C4-2B (cell line): ENCODE measurements around the gene ATAD3B.
"Not testable (repeated sequence)": the region's sequence is repeated elsewhere in the genome, so short reads cannot be mapped to it uniquely, and the experiment has no call there.

Experiments used
- H3K27ac ChIP-seq: fragments of 450-650 bp; 2 replicates; pipeline ENCODE4 v1.5.1; 2017
- ZFX ChIP-seq: fragments of 450-650 bp; IDR thresholded peaks from 2 replicates; pipeline ENCODE4 v1.6.1; 2017
- TF ChIP-seq, protein P1 (sequence below): fragments of 450-650 bp; conservative IDR thresholded peaks from 2 replicates; pipeline ENCODE4 v1.5.1; 2017; ENCODE audit warnings: mild to moderate bottlenecking

Gene ATAD3B

DNA sequence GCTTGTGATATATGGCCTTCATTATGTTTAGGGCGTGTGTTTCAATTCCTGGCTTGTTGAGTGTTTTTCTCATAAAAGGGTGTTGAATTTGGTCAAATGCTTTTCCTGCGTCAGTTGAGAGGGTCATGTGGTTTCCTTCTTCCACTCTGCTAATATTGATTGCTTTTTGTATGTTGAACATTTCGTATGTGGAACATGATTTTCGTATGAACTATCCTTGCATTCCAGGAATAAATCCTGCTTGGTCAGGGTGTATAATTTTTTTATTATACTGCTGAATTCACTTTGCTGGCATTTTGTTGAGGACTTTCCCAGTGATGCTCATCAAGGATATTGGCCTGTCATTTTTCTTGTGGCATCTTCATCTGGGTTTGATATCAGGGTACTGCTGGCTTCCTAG lies 35.7 kb downstream of the ATAD3B start:
- TF ChIP-seq, protein P1, sequence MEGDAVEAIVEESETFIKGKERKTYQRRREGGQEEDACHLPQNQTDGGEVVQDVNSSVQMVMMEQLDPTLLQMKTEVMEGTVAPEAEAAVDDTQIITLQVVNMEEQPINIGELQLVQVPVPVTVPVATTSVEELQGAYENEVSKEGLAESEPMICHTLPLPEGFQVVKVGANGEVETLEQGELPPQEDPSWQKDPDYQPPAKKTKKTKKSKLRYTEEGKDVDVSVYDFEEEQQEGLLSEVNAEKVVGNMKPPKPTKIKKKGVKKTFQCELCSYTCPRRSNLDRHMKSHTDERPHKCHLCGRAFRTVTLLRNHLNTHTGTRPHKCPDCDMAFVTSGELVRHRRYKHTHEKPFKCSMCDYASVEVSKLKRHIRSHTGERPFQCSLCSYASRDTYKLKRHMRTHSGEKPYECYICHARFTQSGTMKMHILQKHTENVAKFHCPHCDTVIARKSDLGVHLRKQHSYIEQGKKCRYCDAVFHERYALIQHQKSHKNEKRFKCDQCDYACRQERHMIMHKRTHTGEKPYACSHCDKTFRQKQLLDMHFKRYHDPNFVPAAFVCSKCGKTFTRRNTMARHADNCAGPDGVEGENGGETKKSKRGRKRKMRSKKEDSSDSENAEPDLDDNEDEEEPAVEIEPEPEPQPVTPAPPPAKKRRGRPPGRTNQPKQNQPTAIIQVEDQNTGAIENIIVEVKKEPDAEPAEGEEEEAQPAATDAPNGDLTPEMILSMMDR = no peak
- no peak for TF ChIP-seq ZFX
- no peak overlapping the region for H3K27ac ChIP-seq

DNA sequence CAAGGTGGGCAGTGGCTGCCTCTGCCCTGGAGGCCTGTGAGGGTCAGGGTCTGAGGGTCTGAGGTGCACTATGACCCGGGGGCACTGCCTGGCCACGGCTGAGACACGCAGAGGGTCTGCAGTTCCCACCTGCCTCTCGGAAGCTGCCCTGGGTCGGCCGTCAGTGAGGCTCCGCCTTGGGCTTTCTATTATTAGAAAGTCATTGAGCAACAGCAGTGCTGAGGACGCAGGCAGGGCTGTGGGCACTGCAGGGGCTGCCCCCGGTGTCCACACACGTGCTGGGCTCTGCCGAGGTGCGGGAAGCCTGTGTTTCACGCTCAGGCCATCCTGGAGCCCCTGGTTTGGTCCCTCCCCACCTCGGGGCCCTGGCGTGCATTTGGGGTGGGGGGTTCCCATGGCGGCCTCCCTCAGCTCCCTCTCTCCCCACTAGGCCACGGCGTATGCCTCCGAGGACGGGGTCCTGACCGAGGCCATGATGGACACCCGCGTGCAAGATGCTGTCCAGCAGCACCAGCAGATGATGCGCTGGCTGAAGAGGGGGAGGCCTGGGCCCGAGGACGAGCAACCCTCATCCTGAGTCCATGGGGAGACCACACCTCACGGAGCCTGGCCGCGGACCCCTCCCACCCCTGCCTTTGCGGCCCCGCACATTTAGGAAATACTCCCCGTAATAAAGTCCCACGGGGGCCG lies 37.4 kb downstream of the ATAD3B start:
- H3K27ac ChIP-seq = not testable (repeated sequence)

DNA sequence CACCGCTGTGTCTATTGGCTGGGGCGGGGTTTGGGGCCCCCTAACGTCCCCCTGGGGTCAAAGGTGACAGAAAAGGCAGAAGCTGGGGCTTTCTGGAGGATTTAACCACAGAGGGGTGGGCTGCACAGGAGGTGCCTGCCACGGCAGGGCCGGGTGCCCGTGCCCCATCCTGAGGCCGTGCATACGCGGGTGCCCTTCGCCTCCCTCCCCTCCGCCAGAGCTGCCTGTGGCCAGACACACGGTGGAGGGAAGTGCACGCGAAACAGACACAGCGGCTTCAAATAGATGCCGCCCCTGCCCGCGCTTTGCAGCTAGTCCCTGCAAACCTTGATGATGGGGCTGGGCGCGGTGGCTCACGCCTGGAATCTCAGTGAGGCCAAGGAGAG lies 37.9 kb downstream of the ATAD3B start:
- not testable (repeated sequence) for H3K27ac ChIP-seq

DNA sequence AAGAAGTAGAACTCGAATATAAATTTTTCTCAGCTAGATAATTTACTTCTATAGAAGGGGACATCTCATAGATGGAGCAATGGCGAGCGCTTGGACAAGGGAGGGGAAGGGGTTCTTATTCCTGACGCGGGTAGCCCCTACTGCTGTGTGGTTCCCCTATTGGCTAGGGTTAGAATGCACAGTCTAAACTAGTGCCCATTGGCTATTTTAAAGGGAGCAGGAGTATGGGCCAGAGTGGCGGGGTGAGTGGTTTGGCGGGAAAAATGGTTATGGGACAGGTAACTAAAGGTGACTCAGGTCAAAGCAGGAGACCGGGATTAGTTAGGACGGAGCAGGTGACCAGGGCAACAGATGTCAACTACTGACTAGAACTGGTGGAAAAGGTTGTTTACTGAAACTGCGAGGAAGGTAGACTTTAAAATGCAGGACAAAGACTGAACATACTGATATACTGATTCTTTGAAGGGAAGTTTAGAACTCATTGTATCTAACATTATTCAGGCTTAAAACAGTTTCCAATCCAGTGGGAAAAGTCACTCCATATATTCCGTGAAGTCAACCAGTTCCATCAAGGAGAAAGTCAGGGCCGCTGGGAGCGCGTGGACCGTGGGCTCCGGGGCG lies 39.5 kb downstream of the ATAD3B start:
- H3K27ac ChIP-seq = peak overlapping the region; percentile 96

DNA sequence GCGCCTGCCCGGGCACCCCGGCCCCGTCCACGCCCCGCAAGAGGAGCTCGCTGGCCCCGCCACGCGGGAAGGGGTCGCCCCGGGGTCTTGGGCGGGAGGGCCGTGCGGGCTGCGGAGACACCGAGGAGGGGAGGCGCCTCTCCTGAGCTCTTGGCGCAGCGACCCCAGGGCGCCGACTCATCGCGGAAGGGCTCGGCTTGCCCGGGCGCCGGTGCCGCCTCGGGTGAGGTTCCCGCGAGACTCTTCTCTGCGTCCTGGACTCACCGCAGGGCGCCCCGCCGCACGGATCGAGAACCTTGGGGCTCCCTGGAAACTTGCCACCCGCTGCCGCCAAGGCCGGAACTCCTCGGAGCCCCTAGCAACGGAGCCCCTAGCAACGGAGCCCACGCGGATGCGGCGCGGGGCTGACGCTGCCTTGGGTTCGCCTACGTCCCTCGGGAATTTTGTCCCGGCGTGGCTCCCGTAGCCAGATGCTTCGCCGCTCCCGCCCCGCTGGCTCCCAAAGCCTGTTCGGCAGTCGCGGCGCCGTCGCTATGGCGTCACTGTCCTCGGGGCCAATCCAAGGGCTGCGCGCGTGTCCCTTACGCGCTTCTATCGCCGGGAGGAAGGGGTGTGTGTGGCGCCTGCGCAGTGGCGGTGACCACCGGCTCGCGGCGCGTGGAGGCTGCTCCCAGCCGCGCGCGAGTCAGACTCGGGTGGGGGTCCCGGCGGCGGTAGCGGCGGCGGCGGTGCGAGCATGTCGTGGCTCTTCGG lies 40.1 kb downstream of the ATAD3B start, which contains the start of gene ATAD3A:
Gene ATAD3A, plus strand, starts transcription at position 630 of the 753 bp plus-strand sequence. Its CDS starts 107 bp downstream, at position 737.
- TF ChIP-seq, protein P1 = no peak
- TF ChIP-seq ZFX = no peak
- H3K27ac ChIP-seq = peak within 1 kb of the TSS; percentile 96

More for the DNA sequence above, 39.5 kb downstream of the ATAD3B start:
- no peak for TF ChIP-seq ZFX
- TF ChIP-seq, protein P1 = no peak

DNA sequence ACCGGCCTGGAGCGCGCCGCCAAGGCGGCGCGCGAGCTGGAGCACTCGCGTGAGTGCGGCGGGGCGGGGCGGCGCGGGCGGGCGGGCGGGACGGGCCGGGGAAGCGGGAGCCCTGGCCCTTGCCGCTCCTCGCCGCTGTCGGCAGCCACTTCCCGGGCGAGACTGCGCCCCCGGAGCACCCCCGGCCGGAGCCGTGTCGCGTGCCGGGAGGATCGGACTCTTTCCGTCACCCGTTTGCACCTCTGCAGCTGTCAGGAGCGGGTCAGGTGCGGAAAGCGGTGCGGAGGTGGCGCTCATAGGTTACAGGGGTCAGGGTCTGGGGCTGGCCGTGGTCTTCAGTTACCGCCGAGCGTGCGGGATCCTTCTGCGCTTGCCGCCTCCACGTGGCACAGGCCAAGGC lies 40.9 kb downstream of the ATAD3B start:
- peak overlapping the region; percentile 96 for H3K27ac ChIP-seq

DNA sequence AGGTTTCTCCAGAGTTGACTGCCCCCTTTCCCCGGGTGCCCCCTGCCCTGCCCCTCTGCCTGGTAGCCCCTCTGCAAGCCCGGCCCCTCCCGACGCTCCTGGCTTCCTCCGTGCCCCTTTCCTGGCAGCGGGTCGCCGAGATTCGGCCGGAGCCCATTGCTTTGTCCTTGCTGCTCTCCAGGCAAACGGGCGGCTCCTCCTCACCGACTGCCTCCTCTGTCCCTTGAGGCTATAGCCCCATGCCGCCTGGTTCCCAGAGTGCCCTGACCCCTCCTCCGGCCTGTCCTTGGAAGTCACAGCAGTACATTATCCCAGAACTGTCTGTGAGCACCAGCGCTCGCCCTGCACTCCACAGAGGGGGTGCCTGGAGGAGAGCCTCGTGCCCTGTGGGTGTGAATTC lies 42.1 kb downstream of the ATAD3B start:
- peak overlapping the region; percentile 96 for H3K27ac ChIP-seq

DNA sequence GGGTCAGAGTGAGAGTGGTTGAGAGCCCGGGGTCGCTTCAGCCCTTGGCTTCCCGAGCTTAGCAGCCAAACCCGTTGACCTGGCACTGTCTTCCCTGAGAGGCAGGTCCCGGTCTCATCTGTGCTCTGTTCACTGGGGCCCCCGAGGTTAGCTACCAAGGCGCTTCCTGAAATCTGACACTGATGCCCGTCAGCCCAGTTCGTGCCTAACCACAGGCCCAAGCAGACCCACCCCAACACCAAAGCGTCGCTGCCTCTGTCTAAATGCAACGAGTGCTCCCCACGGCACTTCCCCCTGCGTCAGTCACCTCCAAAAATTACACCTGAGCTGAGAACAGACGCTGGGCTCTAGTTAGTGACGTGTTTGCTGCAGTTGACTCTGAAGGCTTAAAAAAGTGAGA lies 42.8 kb downstream of the ATAD3B start:
- not testable (repeated sequence) for H3K27ac ChIP-seq

DNA sequence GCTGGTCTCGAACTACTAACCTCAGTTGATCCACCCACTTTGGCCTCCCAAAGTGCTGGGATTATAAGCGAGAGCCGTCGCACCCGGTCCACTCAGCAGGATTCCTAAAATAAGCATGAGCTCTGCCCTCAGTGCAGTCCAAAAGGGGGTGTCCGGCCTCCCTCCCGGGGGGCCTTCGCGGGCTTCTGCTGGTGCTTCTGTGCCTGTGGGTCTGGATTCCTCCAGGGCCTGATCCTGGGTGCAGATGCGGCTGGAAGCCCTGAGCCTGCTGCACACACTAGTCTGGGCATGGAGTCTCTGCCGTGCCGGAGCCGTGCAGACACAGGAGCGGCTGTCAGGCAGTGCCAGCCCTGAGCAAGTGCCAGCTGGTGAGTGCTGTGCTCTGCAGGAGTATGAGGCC lies 45.4 kb downstream of the ATAD3B start:
- not testable (repeated sequence) for H3K27ac ChIP-seq

DNA sequence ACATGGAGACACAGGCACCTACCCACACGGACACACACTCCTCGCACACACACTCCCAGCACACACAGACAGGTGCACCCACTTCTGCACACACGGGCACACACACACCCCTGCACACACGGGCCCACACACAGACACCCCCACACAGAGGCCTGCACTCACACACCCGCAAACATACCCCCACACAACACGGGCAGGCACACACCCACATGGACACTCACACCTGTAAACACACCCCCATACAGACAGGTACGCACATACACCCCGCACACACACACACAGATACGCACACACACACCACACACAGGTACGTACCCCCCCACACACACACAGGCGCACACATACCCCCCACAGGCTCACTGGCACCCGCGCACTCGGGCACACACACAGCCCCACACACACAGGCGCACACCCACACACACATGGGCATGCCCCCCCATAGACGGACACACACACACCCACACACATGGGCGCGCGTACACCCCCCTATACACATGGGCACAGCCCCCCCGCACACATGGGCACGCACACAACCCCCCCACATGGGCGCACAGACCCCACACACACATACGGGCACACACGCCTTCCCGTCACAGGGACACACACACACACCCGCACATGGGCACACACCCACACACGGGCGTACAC lies 46.5 kb downstream of the ATAD3B start:
- TF ChIP-seq ZFX = no peak
- TF ChIP-seq, protein P1 = no peak
- H3K27ac ChIP-seq = no peak overlapping the region

DNA sequence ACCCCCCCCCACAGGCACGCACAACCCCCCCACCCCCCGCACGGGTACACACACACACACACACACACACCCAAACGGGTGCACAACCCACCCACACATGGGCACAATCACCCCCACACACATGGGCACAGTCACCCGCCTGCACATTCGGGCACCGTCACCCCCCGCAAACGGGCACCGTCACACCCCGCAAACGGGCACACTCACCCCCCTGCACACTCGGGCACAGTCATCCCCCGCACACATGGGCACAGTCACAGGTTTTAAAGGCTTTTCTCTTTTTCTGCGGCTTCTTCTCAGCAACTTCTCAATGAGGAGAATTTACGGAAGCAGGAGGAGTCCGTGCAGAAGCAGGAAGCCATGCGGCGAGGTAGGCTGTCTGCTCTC lies 47.0 kb downstream of the ATAD3B start:
- not testable (repeated sequence) for H3K27ac ChIP-seq

DNA sequence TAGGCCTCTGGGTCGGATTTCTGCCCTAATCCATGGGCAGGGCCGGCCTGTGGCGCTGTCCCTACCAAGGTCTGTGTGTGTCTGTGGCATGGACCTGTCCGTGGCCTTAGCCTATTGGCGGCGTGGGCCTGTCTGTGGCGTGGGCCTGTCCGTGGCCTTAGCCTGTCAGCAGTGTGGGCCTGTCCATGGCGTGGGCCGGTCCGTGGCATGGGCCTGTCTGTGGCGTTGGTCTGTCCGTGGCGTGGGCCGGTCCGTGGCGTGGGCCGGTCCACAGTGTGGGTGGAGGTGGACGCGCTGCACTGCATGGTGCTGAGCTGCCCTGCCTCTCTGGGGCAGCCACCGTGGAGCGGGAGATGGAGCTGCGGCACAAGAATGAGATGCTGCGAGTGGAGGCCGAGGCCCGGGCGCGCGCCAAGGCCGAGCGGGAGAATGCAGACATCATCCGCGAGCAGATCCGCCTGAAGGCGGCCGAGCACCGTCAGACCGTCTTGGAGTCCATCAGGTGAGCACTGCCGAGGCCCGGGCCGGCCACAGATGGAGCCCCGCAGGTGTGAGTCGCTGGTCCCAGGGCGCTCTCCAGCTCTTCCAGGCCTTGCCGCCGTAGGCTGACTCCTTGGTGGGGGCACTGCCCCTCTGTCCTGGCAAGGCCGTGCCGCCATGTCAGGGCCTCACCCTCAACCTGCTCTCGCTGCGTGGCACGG lies 48.4 kb downstream of the ATAD3B start:
- not testable (repeated sequence) for H3K27ac ChIP-seq
